Measurements from ENCODE around the gene SELENON.
A peak's percentile ranks its signal among the peaks of the same experiment; 100 is the strongest.
"Not testable (repeated sequence)": the region's sequence is repeated elsewhere in the genome, so short reads cannot be mapped to it uniquely, and the experiment has no call there.

Gene SELENON

GRCh38 chr1:25828491-25828890 lies 28.5 kb downstream of the SELENON start:
- DNase-seq (ENCODE audit: low spot score), result no peak

- DNase-seq (ENCODE audit: low spot score), result no peak
These were observed 29.1 kb downstream of the SELENON start for GRCh38 chr1:25829046-25829445.

GRCh38 chr1:25831569-25832196 lies 31.7 kb downstream of the SELENON start:
- DNase-seq (ENCODE audit: low spot score), result no peak

GRCh38 chr1:25832336-25833037 lies 32.5 kb downstream of the SELENON start:
- no peak for DNase-seq (ENCODE audit: low spot score)

GRCh38 chr1:25833158-25833557 lies 33.2 kb downstream of the SELENON start:
- DNase-seq (ENCODE audit: low spot score), result no peak

GRCh38 chr1:25834894-25835293 lies 34.9 kb downstream of the SELENON start:
- no peak for DNase-seq (ENCODE audit: low spot score)

GRCh38 chr1:25836695-25837094 lies 36.7 kb downstream of the SELENON start:
- no peak for DNase-seq (ENCODE audit: low spot score)

- DNase-seq (ENCODE audit: low spot score), result peak; percentile 61
These were observed 37.4 kb downstream of the SELENON start for GRCh38 chr1:25837262-25837875.

GRCh38 chr1:25839808-25840207 lies 39.8 kb downstream of the SELENON start:
- not testable (repeated sequence) for DNase-seq (ENCODE audit: low spot score)

- DNase-seq (ENCODE audit: low spot score), result no peak
These were observed 43.5 kb downstream of the SELENON start for GRCh38 chr1:25843483-25843882.

- no peak for DNase-seq (ENCODE audit: low spot score)
These were observed 44.7 kb downstream of the SELENON start for GRCh38 chr1:25844536-25845337.

- no peak for DNase-seq (ENCODE audit: low spot score)
These were observed 45.7 kb downstream of the SELENON start for GRCh38 chr1:25845664-25846063.

- DNase-seq (ENCODE audit: low spot score), result no peak
These were observed 47.9 kb downstream of the SELENON start for GRCh38 chr1:25847929-25848328.

GRCh38 chr1:25848531-25848930 lies 48.5 kb downstream of the SELENON start:
- DNase-seq (ENCODE audit: low spot score), result no peak

GRCh38 chr1:25854554-25854953 lies 54.6 kb downstream of the SELENON start:
- no peak for DNase-seq (ENCODE audit: low spot score)

- DNase-seq (ENCODE audit: low spot score), result no peak
These were observed 56.9 kb downstream of the SELENON start for GRCh38 chr1:25856856-25857255.

- DNase-seq (ENCODE audit: low spot score), result no peak
These were observed 58.5 kb downstream of the SELENON start for GRCh38 chr1:25858494-25858893.

GRCh38 chr1:25858906-25859789 lies 59.2 kb downstream of the SELENON start, which contains the start of gene AUNIP:
TSS of gene AUNIP (minus strand) at chr1:25859457. CDS start at chr1:25859357, 100 bp downstream.
- peak; percentile 70 for DNase-seq (ENCODE audit: low spot score)

GRCh38 chr1:25861316-25862286 lies 61.6 kb downstream of the SELENON start:
- no peak for DNase-seq (ENCODE audit: low spot score)
